A549 (cell line): ENCODE data around the gene CCT5.
"Not testable (repeated sequence)": the region's sequence is repeated elsewhere in the genome, so short reads cannot be mapped to it uniquely, and the experiment has no call there.

Experiments
- CBX8 ChIP-seq: fragments of 200-600 bp; sonication (generic); IDR thresholded peaks from 2 replicates; pipeline ENCODE4 v1.6.1; 2016
- CHD2 ChIP-seq: fragments of 150-350 bp; IDR thresholded peaks from 2 replicates; pipeline ENCODE4 v1.6.1; 2014; ENCODE audit warnings: low read length; ENCODE audit not compliant: partially characterized antibody
- EP300 ChIP-seq, 2 experiments: fragments of >200 bp; sonication (Bioruptor Twin); formaldehyde crosslinking; IDR thresholded peaks; 2 replicates in 1 of 2; 3 replicates in 1 of 2; pipeline ENCODE4 v1.6.1; 2016 to 2017
- HDAC2 ChIP-seq: fragments of 200-600 bp; sonication (generic); IDR thresholded peaks from 2 replicates; pipeline ENCODE4 v1.6.1; 2016
- MYC ChIP-seq: IDR thresholded peaks from 2 replicates; pipeline ENCODE4 v1.6.1; 2012; ENCODE audit warnings: mild to moderate bottlenecking, inconsistent platforms, low read length, improper control_type of control experiment, borderline replicate concordance
- NFE2L2 ChIP-seq: fragments of 150-350 bp; conservative IDR thresholded peaks from 2 replicates; pipeline ENCODE4 v1.6.1; 2014; ENCODE audit warnings: low read length
- POLR2A ChIP-seq: IDR thresholded peaks from 2 replicates; pipeline ENCODE4 v1.6.1; 2012; ENCODE audit warnings: mild to moderate bottlenecking, low read length
- POLR2AphosphoS2 ChIP-seq: conservative IDR thresholded peaks from 2 replicates; pipeline ENCODE4 v1.6.1; 2012; ENCODE audit warnings: low read length, improper control_type of control experiment, inconsistent platforms
- RAD21 ChIP-seq, 2 experiments: fragments of >200 bp in 1 of 2; sonication (Bioruptor Twin) in 1 of 2; formaldehyde crosslinking in 1 of 2; IDR thresholded peaks in 1 of 2; conservative IDR thresholded peaks in 1 of 2; 2 replicates in 1 of 2; 3 replicates in 1 of 2; pipeline ENCODE4 v1.6.1; 2012 to 2018; ENCODE audit warnings: inconsistent platforms in 1 of 2
- RCOR1 ChIP-seq: fragments of 150-350 bp; IDR thresholded peaks from 2 replicates; pipeline ENCODE4 v1.6.1; 2014; ENCODE audit warnings: antibody characterized with exemption, low read length, low read depth
- RFX5 ChIP-seq: fragments of 450-650 bp; IDR thresholded peaks from 2 replicates; pipeline ENCODE4 v1.7.1; 2014; ENCODE audit warnings: antibody characterized with exemption, mild to moderate bottlenecking, moderate library complexity
- SMC3 ChIP-seq: fragments of >200 bp; sonication (Bioruptor Twin); formaldehyde crosslinking; IDR thresholded peaks from 3 replicates; pipeline ENCODE4 v1.6.1; 2018; ENCODE audit warnings: inconsistent platforms
- TF ChIP-seq, protein P1 (sequence below): fragments of >200 bp; sonication (Bioruptor Twin); formaldehyde crosslinking; IDR thresholded peaks from 3 replicates; pipeline ENCODE4 v1.5.1; 2016
- TF ChIP-seq, protein P2 (sequence below): fragments of 200-600 bp; sonication (generic); IDR thresholded peaks from 2 replicates; pipeline ENCODE4 v1.6.1; 2016; ENCODE audit warnings: antibody characterized with exemption, mild to moderate bottlenecking, moderate library complexity

DNA sequence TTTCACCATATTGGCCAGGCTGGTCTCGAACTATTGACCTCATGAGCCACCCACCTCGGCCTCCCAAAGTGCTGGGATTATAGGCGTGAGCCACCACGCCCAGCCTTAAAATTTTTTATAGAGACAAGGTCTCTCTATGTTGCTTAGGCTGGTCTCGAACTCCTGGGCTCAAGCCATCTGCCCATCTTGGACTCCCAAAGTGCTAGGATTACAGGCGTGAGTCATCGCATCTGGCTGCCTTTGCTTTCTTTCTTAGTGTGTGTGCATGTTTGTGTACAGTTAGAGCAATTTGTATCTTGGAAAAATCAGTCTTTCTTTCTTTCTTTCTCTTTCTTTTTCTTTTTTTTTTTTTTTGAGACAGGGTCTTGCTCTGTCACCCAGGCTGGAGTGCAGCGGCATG lies 35.3 kb downstream of the CCT5 start:
- TF ChIP-seq, protein P1, sequence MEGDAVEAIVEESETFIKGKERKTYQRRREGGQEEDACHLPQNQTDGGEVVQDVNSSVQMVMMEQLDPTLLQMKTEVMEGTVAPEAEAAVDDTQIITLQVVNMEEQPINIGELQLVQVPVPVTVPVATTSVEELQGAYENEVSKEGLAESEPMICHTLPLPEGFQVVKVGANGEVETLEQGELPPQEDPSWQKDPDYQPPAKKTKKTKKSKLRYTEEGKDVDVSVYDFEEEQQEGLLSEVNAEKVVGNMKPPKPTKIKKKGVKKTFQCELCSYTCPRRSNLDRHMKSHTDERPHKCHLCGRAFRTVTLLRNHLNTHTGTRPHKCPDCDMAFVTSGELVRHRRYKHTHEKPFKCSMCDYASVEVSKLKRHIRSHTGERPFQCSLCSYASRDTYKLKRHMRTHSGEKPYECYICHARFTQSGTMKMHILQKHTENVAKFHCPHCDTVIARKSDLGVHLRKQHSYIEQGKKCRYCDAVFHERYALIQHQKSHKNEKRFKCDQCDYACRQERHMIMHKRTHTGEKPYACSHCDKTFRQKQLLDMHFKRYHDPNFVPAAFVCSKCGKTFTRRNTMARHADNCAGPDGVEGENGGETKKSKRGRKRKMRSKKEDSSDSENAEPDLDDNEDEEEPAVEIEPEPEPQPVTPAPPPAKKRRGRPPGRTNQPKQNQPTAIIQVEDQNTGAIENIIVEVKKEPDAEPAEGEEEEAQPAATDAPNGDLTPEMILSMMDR = not testable (repeated sequence)
- not testable (repeated sequence) for TF ChIP-seq POLR2A; RCOR1; SMC3; CBX8; RFX5; MYC; HDAC2; CHD2; EP300 (IDR thresholded peaks at IDR 0.05); NFE2L2; POLR2AphosphoS2; RAD21 (conservative IDR thresholded peaks at IDR 0.05 in 1 of 2, IDR thresholded peaks at IDR 0.05 in 1 of 2)
- TF ChIP-seq, protein P2, sequence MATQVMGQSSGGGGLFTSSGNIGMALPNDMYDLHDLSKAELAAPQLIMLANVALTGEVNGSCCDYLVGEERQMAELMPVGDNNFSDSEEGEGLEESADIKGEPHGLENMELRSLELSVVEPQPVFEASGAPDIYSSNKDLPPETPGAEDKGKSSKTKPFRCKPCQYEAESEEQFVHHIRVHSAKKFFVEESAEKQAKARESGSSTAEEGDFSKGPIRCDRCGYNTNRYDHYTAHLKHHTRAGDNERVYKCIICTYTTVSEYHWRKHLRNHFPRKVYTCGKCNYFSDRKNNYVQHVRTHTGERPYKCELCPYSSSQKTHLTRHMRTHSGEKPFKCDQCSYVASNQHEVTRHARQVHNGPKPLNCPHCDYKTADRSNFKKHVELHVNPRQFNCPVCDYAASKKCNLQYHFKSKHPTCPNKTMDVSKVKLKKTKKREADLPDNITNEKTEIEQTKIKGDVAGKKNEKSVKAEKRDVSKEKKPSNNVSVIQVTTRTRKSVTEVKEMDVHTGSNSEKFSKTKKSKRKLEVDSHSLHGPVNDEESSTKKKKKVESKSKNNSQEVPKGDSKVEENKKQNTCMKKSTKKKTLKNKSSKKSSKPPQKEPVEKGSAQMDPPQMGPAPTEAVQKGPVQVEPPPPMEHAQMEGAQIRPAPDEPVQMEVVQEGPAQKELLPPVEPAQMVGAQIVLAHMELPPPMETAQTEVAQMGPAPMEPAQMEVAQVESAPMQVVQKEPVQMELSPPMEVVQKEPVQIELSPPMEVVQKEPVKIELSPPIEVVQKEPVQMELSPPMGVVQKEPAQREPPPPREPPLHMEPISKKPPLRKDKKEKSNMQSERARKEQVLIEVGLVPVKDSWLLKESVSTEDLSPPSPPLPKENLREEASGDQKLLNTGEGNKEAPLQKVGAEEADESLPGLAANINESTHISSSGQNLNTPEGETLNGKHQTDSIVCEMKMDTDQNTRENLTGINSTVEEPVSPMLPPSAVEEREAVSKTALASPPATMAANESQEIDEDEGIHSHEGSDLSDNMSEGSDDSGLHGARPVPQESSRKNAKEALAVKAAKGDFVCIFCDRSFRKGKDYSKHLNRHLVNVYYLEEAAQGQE = not testable (repeated sequence)
